ENCODE measurements around the gene FAM53B. TPM values are rescaled to one million over a fixed set of nuclear protein-coding genes. Genes with fewer than 3 reads are reported as not detected.

Gene FAM53B
- total RNA-seq, 6 experiments from 2014 or later: 4.4 to 10.8 (median 4.8) TPM

GRCh38 chr10:124679401-124679800 lies 64.8 kb downstream of the FAM53B start:
- H3K27me3 ChIP-seq: no peaks in the 10 kb centered on the region
- TF ChIP-seq POLR2A (IDR thresholded peaks at IDR 0.05) (no peak), CTCF (IDR thresholded peaks at IDR 0.05) (no peak)
- no peak overlapping the region for H3K27ac ChIP-seq
- no peak for ATAC-seq
- peaks cover 0 to 8% (median 3%) of the 10 kb centered on the region in 4 donors for H3K36me3 ChIP-seq
- WGBS (ENCODE audit: insufficient coverage, low coverage, low lambda C conversion rate, missing lambda C conversion rate): 29% methylated on average over 1 of the region's 8 CpGs
- intact Hi-C loops (cut with DNase I): no loop called here
- H3K4me3 ChIP-seq: no peak overlapping the region
- peaks cover 0 to 24% (median 5%) of the 10 kb centered on the region in 4 donors for H3K4me1 ChIP-seq
- DNase-seq: peak in 2 of 3 donors; percentile 11 to 45
- H3K9me3 ChIP-seq: no peaks in the 10 kb centered on the region

GRCh38 chr10:124678557-124679240 lies 65.5 kb downstream of the FAM53B start:
- intact Hi-C loops (cut with DNase I): no loop called here
- ATAC-seq (no peak), DNase-seq (peak in 2 of 3 donors; percentile 19 to 20)
- Histone ChIP-seq H3K4me1 (peaks cover 0 to 24% (median 5%) of the 10 kb centered on the region in 4 donors), H3K27me3 (no peaks in the 10 kb centered on the region), H3K27ac (no peak overlapping the region), H3K4me3 (no peak overlapping the region), H3K9me3 (no peaks in the 10 kb centered on the region), H3K36me3 (peaks cover 0 to 8% (median 3%) of the 10 kb centered on the region in 4 donors)
- 61% methylated on average over 4 of the region's 12 CpGs for WGBS (ENCODE audit: insufficient coverage, low coverage, low lambda C conversion rate, missing lambda C conversion rate)
- TF ChIP-seq CTCF (IDR thresholded peaks at IDR 0.05) (no peak), POLR2A (IDR thresholded peaks at IDR 0.05) (no peak)

DNA sequence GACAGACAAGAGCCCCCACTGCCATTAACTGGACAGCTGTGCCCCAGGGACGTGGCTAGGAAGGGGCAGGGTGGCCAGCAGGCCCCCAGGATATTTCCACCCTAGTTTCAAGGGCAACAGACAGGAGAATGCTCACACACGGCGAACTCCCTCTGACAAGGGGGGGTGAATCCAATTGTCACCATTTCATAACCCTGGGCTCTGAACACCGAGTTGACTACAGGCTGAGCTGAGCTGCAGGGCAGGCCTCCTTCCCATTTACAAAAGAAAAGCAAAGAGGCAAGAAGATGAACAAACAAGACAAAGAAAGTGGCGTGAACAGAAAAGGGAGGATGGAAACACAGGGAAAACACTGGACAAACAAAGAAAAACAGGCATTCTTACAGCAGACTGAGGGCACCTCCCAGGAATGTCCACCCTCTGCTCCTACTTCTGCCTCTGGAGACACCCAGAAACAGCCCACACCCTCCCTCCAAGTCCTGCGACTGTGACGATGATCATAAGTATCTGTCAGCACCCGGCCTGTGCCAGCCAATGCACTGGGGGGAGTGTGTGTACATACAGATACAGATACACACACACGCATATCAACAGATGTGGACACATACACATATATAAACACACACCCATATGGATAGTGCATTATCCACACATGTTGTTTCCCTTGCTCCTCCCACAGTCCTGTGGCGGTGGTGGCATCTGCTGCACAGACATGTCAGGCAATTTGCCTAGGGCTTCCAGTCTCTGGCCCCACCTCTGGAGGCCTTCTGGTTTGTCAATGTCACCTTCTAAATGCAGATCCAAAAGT lies 66.2 kb downstream of the FAM53B start:
- Histone ChIP-seq H3K27ac (no peak overlapping the region), H3K4me1 (peaks cover 0 to 24% (median 5%) of the 10 kb centered on the region in 4 donors), H3K4me3 (no peak overlapping the region), H3K36me3 (peaks cover 0 to 8% (median 3%) of the 10 kb centered on the region in 4 donors), H3K9me3 (no peaks in the 10 kb centered on the region), H3K27me3 (no peaks in the 10 kb centered on the region)
- DNase-seq (peak in 2 of 3 donors; percentile 21 to 42), ATAC-seq (no peak)
- TF ChIP-seq CTCF (IDR thresholded peaks at IDR 0.05): no peak
- TF ChIP-seq POLR2A (IDR thresholded peaks at IDR 0.05): no peak
- intact Hi-C loops (cut with DNase I): no loop called here
- 82% methylated on average over 6 of the region's 10 CpGs for WGBS (ENCODE audit: insufficient coverage, low coverage, low lambda C conversion rate, missing lambda C conversion rate)

DNA sequence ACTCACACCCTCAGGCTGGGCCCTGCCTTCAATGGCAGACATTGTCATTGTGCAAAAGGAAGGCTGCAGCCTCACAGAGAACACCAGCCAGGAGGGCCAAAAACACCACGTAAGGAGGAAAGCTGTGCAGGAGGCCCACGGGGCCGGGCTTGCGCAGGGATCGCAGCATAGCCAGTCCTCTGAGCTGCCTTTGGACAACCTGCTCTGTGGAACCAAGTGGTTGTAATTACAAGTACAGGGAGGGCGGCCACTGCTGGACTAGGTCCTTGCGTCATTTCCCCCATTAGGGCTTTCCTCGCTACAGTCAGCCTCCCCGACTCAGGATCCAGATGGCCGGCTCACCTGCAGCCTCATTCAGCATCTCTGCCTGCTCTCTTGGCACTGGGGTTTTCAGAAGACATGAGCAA lies 66.9 kb downstream of the FAM53B start:
- peak in 2 of 3 donors; percentile 15 to 49 for DNase-seq
- Histone ChIP-seq H3K9me3 (no peaks in the 10 kb centered on the region), H3K27me3 (no peaks in the 10 kb centered on the region), H3K4me1 (peaks cover 0 to 24% (median 5%) of the 10 kb centered on the region in 4 donors), H3K36me3 (peaks cover 0 to 8% (median 3%) of the 10 kb centered on the region in 4 donors), H3K4me3 (no peak overlapping the region), H3K27ac (no peak overlapping the region)
- intact Hi-C loops (cut with DNase I): no loop called here
- TF ChIP-seq CTCF (IDR thresholded peaks at IDR 0.05) (no peak), POLR2A (IDR thresholded peaks at IDR 0.05) (no peak)
- no CpG with 5 or more reads among the region's 10 CpGs for WGBS (ENCODE audit: insufficient coverage, low coverage, low lambda C conversion rate, missing lambda C conversion rate)
- ATAC-seq: no peak
